ENCODE measurements around the gene BLOC1S3. TPM values are rescaled to one million over a fixed set of nuclear protein-coding genes. Genes with fewer than 3 reads are reported as not detected.

BLOC1S3 gene
- total RNA-seq, 2 donors from 2014 or later: 9.4 to 11.3 TPM

- Mint-ChIP-seq H3K9me3 (peaks cover 4% of the 10 kb centered on the region), H3K27ac (no peak overlapping the region), H3K27me3 (ENCODE audit: insufficient read depth) (peaks cover 44% of the 10 kb centered on the region), H3K4me1 (peaks cover 8% of the 10 kb centered on the region), H3K36me3 (ENCODE audit: low read depth) (peaks cover 13% of the 10 kb centered on the region), H3K4me3 (no peak overlapping the region)
- TF ChIP-seq CTCF (conservative IDR thresholded peaks at IDR 0.05): no peak
- no peak overlapping the region for H3K4me3 ChIP-seq (ENCODE audit: low read length)
- no peak overlapping the region for H3K27ac ChIP-seq (ENCODE audit: low read depth, low read length)
- peaks cover 3% of the 10 kb centered on the region for H3K27me3 ChIP-seq (ENCODE audit: control insufficient read depth, insufficient read depth, low read length, poor library complexity, severe bottlenecking)
- H3K4me1 ChIP-seq (ENCODE audit: control insufficient read depth, insufficient read depth, low read length): peaks cover 6% of the 10 kb centered on the region
- peaks cover 8% of the 10 kb centered on the region for H3K36me3 ChIP-seq (ENCODE audit: control insufficient read depth, insufficient read depth, low read length)
- 89 to 96% methylated on average over 3 of the region's 4 CpGs for WGBS, 2 experiments (ENCODE audit: insufficient coverage in 1 of 2, insufficient read length in 1 of 2)
- no peak overlapping the region for H3K9ac ChIP-seq (ENCODE audit: extremely low read depth, low read length, poor library complexity, severe bottlenecking)
- H3K9me3 ChIP-seq (ENCODE audit: control insufficient read depth, low read length): no peaks in the 10 kb centered on the region
- no peak for DNase-seq
Measured at GRCh38 chr19:45150180-45150579, 28.4 kb upstream of the BLOC1S3 start.

GRCh38 chr19:45150751-45151281 is 27.8 kb upstream of the BLOC1S3 start:
- peaks cover 3% of the 10 kb centered on the region for H3K27me3 ChIP-seq (ENCODE audit: control insufficient read depth, insufficient read depth, low read length, poor library complexity, severe bottlenecking)
- no peak overlapping the region for H3K27ac Mint-ChIP-seq
- 89 to 94% methylated on average over 3 to 4 of the region's 4 CpGs for WGBS, 2 experiments (ENCODE audit: insufficient coverage in 1 of 2, insufficient read length in 1 of 2)
- peaks cover 8% of the 10 kb centered on the region for H3K36me3 ChIP-seq (ENCODE audit: control insufficient read depth, insufficient read depth, low read length)
- H3K27me3 Mint-ChIP-seq (ENCODE audit: insufficient read depth): peaks cover 50% of the 10 kb centered on the region
- H3K4me3 Mint-ChIP-seq: no peak overlapping the region
- no peak overlapping the region for H3K9ac ChIP-seq (ENCODE audit: extremely low read depth, low read length, poor library complexity, severe bottlenecking)
- H3K4me1 Mint-ChIP-seq: peaks cover 8% of the 10 kb centered on the region
- H3K27ac ChIP-seq (ENCODE audit: low read depth, low read length): no peak overlapping the region
- peaks cover 13% of the 10 kb centered on the region for H3K36me3 Mint-ChIP-seq (ENCODE audit: low read depth)
- H3K9me3 Mint-ChIP-seq: peaks cover 4% of the 10 kb centered on the region
- H3K4me3 ChIP-seq (ENCODE audit: low read length): no peak overlapping the region
- no peak for DNase-seq
- H3K4me1 ChIP-seq (ENCODE audit: control insufficient read depth, insufficient read depth, low read length): peaks cover 6% of the 10 kb centered on the region
- TF ChIP-seq CTCF (conservative IDR thresholded peaks at IDR 0.05): no peak
- H3K9me3 ChIP-seq (ENCODE audit: control insufficient read depth, low read length): no peaks in the 10 kb centered on the region

GRCh38 chr19:45151320-45151719 is 27.3 kb upstream of the BLOC1S3 start:
- Histone ChIP-seq H3K4me1 (ENCODE audit: control insufficient read depth, insufficient read depth, low read length) (peaks cover 9% of the 10 kb centered on the region), H3K4me3 (ENCODE audit: low read length) (no peak overlapping the region), H3K36me3 (ENCODE audit: control insufficient read depth, insufficient read depth, low read length) (peaks cover 4% of the 10 kb centered on the region), H3K27ac (ENCODE audit: low read depth, low read length) (no peak overlapping the region), H3K9ac (ENCODE audit: extremely low read depth, low read length, poor library complexity, severe bottlenecking) (no peak overlapping the region), H3K9me3 (ENCODE audit: control insufficient read depth, low read length) (no peaks in the 10 kb centered on the region), H3K27me3 (ENCODE audit: control insufficient read depth, insufficient read depth, low read length, poor library complexity, severe bottlenecking) (peaks cover 3% of the 10 kb centered on the region)
- 79 to 98% methylated on average over 2 to 7 of the region's 7 CpGs for WGBS, 2 experiments (ENCODE audit: insufficient coverage in 1 of 2, insufficient read length in 1 of 2)
- peaks cover 10% of the 10 kb centered on the region for H3K36me3 Mint-ChIP-seq (ENCODE audit: low read depth)
- peaks cover 54% of the 10 kb centered on the region for H3K27me3 Mint-ChIP-seq (ENCODE audit: insufficient read depth)
- DNase-seq: no peak
- no peak overlapping the region for H3K27ac Mint-ChIP-seq
- no peak for TF ChIP-seq CTCF (conservative IDR thresholded peaks at IDR 0.05)
- H3K4me3 Mint-ChIP-seq: no peak overlapping the region
- H3K4me1 Mint-ChIP-seq: peaks cover 9% of the 10 kb centered on the region
- H3K9me3 Mint-ChIP-seq: peaks cover 4% of the 10 kb centered on the region
